ENCODE data around the gene PLEKHG4B. TPM values are rescaled to one million over a fixed set of nuclear protein-coding genes. Genes with fewer than 3 reads are reported as not detected.
"Not testable (repeated sequence)": the region's sequence is repeated elsewhere in the genome, so short reads cannot be mapped to it uniquely, and the experiment has no call there.

The PLEKHG4B gene
- total RNA-seq, 1 experiment from 2014 or later = 1.2 TPM

- Histone ChIP-seq H2AFZ (ENCODE audit: low read length) (no peak overlapping the region), H3F3A (ENCODE audit: low read length, unreplicated experiment) (no peaks in the 10 kb centered on the region), H3K36me3 (ENCODE audit: low read depth, low read length) (peaks cover 5% of the 10 kb centered on the region), H3K9me2 (replicated peaks; ENCODE audit: low read length) (no peaks in the 10 kb centered on the region), H3K4me1 (ENCODE audit: insufficient read depth, low read length) (peaks cover 9% of the 10 kb centered on the region), H3K4me2 (ENCODE audit: low read length) (no peak overlapping the region), H3K9me3 (ENCODE audit: low read length) (no peaks in the 10 kb centered on the region), H3K4me3 (ENCODE audit: low read length) (no peak overlapping the region), H3K9ac (ENCODE audit: low read length) (no peak overlapping the region), H3K27ac (ENCODE audit: low read length) (peak overlapping the region; percentile 4; the same call in 1 of the 2 replicates), H4K20me1 (ENCODE audit: low read length) (peaks cover 2% of the 10 kb centered on the region; the same call in 1 of the 2 replicates), H3K27me3 (ENCODE audit: low read length) (no peaks in the 10 kb centered on the region), H3K79me2 (ENCODE audit: low read length) (peaks cover 49% of the 10 kb centered on the region)
- ATAC-seq (no peak), DNase-seq (no peak)
- no TSS peak for BruUV-seq (replicated peaks)
- intact Hi-C loops (cut with micrococcal nuclease) = no loop called here
- TF ChIP-seq CTCF (conservative IDR thresholded peaks at IDR 0.05; ENCODE audit: low read depth, low read length) (no peak), EZH2phosphoT487 (IDR thresholded peaks at IDR 0.05; ENCODE audit: borderline replicate concordance, low read length) (no peak), EZH2 (IDR thresholded peaks at IDR 0.05; ENCODE audit: low read length, unreplicated experiment) (no peak)
- ChIA-PET CTCF (no interaction called here), POLR2A (ENCODE audit: unreplicated experiment) (no interaction called here)
Measured at GRCh38 chr5:213803-214395, 121.9 kb downstream of the PLEKHG4B start.

- H3K27me3 ChIP-seq (ENCODE audit: low read length); intact Hi-C loops (cut with micrococcal nuclease); H3K9me3 ChIP-seq (ENCODE audit: low read length); H2AFZ ChIP-seq (ENCODE audit: low read length); POLR2A ChIA-PET (ENCODE audit: unreplicated experiment); H3K36me3 ChIP-seq (ENCODE audit: low read depth, low read length); H3F3A ChIP-seq (ENCODE audit: low read length, unreplicated experiment); CTCF ChIA-PET; H3K9me2 ChIP-seq (replicated peaks; ENCODE audit: low read length); BruUV-seq (replicated peaks): not testable (repeated sequence)
- peak overlapping the region; percentile 46 for H3K9ac ChIP-seq (ENCODE audit: low read length)
- H3K79me2 ChIP-seq (ENCODE audit: low read length) = peaks cover 53% of the 10 kb centered on the region
- peak overlapping the region; percentile 83 for H3K27ac ChIP-seq (ENCODE audit: low read length)
- H3K4me3 ChIP-seq (ENCODE audit: low read length) = peak overlapping the region; percentile 45; the same call in 1 of the 2 replicates
- ATAC-seq = peak; percentile 54
- DNase-seq = peak; percentile 48
- H4K20me1 ChIP-seq (ENCODE audit: low read length) = peaks cover 15% of the 10 kb centered on the region
- H3K4me1 ChIP-seq (ENCODE audit: insufficient read depth, low read length) = peaks cover 16% of the 10 kb centered on the region
- H3K4me2 ChIP-seq (ENCODE audit: low read length) = peak overlapping the region; percentile 74
Measured at GRCh38 chr5:215256-215655, 123.3 kb downstream of the PLEKHG4B start.

GRCh38 chr5:216076-216475, 124.1 kb downstream of the PLEKHG4B start:
- H3F3A ChIP-seq (ENCODE audit: low read length, unreplicated experiment); H2AFZ ChIP-seq (ENCODE audit: low read length); DNase-seq; H3K4me3 ChIP-seq (ENCODE audit: low read length); POLR2A ChIA-PET (ENCODE audit: unreplicated experiment); H3K36me3 ChIP-seq (ENCODE audit: low read depth, low read length); H3K9ac ChIP-seq (ENCODE audit: low read length); H3K9me2 ChIP-seq (replicated peaks; ENCODE audit: low read length); H3K4me2 ChIP-seq (ENCODE audit: low read length); BruUV-seq (replicated peaks); intact Hi-C loops (cut with micrococcal nuclease); ATAC-seq; H3K9me3 ChIP-seq (ENCODE audit: low read length); CTCF ChIA-PET; H3K27me3 ChIP-seq (ENCODE audit: low read length): not testable (repeated sequence)
- Histone ChIP-seq H3K27ac (ENCODE audit: low read length) (peak overlapping the region; percentile 73), H3K79me2 (ENCODE audit: low read length) (peaks cover 59% of the 10 kb centered on the region), H4K20me1 (ENCODE audit: low read length) (peaks cover 21% of the 10 kb centered on the region), H3K4me1 (ENCODE audit: insufficient read depth, low read length) (peaks cover 21% of the 10 kb centered on the region)
